Frontal cortex (tissue), 4 donors: ENCODE measurements around the gene SLC35G2. TPM values are rescaled to one million over a fixed set of nuclear protein-coding genes. Genes with fewer than 3 reads are reported as not detected.
A peak's percentile ranks its signal among the peaks of the same experiment; 100 is the strongest.
"Not testable (repeated sequence)": the region's sequence is repeated elsewhere in the genome, so short reads cannot be mapped to it uniquely, and the experiment has no call there.

Experiments
- DNase-seq, 2 donors: peaks; one replicate each; pipeline ENCODE4 v3.0.0; 2012; ENCODE audit warnings: low spot score in 2 of 2
- FAIRE-seq: peaks from 2 replicates; lab custom pipeline; 2012; peaks lifted over from hg19 to GRCh38; lab: Jason Lieb, UNC
- total RNA-seq: library from RNA; depleted of rRNA; stranded (reverse); fragments of >200 nt; gene quantifications from one replicate; pipeline ENCODE4 v1.2.3, GENCODE V29; 2014
- donor health status: control.
- donor health status: control.
- donor health status: control.

SLC35G2 gene
- total RNA-seq: 11.8 TPM

- DNase-seq: peak; percentile 40 to 45
- no peak for FAIRE-seq
Measured at GRCh38 chr3:136818769-136819391, at the start of gene SLC35G2. SLC35G2 (plus strand) TSS chr3:136819126; CDS start chr3:136854461, 35,335 bp downstream.

GRCh38 chr3:136772709-136773108, 46.2 kb upstream of the SLC35G2 start:
- DNase-seq (no peak), FAIRE-seq (no peak)

DNA sequence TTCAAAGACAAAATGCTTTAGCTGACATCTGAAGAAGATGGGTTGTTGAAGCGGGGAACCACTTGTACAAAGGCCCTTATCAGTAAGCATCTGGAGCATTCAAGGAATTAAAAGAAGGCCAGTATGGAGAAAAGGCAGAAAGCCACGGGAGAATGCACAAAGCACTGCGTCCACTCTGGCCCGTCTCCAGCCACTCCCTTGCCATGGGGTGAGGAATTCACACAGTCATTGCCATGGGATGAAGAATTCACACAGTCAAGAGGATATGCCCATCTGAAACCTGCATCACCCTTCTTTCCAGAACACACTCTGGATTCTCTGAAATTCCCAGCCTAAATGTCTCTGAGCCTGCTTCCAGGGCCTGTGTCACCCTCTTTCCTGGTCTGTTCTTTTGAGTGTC, 40.1 kb upstream of the SLC35G2 start:
- no peak for DNase-seq
- FAIRE-seq: no peak

GRCh38 chr3:136780741-136781140, 38.2 kb upstream of the SLC35G2 start:
- FAIRE-seq: no peak
- no peak for DNase-seq

DNA sequence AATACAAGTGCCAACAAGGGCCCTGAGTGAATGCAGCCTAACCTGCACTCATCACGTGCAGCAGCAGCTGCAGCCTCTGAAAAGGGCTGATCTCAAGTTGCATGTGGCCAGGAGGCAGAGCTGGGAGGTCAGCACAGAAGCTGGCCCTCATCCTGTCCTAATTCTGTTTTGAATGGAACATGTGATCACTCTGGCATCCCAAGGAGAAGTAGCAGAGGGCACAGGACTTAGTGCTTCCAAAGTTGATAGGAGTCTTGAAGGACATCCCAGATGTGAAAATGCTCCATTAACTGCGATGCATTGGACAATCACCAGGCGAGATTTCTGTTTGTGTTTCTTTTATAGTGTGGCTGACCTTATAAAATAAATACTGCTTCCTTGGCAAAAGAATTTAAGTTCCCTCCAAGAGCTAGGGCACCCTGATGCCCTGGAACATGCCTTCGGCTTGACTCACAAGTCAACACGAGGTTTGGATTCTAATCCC, 35.2 kb upstream of the SLC35G2 start:
- no peak for DNase-seq
- FAIRE-seq: no peak

- DNase-seq (peak in 1 of 2 donors; percentile 34), FAIRE-seq (no peak)
Measured at GRCh38 chr3:136787349-136787748, 31.6 kb upstream of the SLC35G2 start.

- no peak for DNase-seq
- no peak for FAIRE-seq
Measured at GRCh38 chr3:136788154-136788553, 30.8 kb upstream of the SLC35G2 start.

DNA sequence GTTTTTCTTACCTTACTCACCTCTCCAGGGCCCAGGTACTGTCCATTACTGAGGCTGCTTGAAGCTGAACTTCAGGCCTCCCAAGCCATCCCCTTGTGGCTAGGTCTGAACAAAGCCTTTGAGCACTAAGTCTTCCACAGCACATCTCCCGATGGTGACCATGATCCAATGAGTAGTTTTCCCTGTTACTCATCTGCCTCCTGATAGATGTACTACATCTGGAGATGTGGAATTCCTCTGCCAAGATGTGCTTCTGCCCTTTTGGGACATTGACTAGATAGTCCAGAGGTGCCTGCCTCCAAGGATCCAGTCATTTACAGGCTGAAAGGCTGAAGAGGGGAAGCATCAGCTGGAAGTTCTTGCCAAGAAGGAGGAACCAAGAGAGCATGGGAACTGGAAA, 28.9 kb upstream of the SLC35G2 start:
- DNase-seq: no peak
- no peak for FAIRE-seq

GRCh38 chr3:136790786-136791185, 28.1 kb upstream of the SLC35G2 start:
- DNase-seq (no peak), FAIRE-seq (no peak)

DNA sequence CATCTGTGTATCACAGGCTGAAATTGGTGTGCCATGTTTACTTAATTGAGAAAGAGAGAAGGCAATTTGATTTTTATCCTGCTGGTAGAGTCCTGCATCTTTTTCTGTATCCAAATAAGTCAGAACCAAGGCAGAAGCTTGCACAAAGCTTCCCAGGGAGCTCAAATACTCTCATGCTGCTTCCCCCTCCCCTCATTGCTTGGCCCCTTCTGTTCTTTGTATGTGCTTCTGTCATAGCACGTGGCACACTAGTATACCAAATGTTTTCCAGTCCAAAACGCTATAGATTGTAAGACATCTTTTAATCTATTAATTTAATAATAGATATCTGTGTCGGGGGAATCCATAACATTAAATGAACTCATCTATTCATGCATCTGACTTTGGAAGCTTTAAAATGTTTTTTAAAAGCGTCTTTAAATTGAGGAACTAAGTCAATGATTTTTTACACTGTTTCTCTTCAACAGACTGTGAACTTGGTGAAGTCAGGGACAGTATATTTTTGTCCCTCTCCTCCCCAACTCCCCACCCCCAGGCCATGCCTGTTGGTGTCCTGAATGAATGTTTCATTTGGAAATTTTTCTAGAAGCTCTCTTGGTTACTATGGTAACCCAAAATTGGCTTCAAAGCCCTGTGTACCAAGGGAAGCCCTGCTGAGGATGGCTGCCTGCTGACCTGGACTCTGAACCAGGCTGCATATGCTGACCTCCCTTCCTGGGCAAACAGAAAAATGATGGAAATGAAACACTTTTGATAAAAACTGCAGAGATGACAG, 26.2 kb upstream of the SLC35G2 start:
- FAIRE-seq (no peak), DNase-seq (peak in 1 of 2 donors; percentile 24)

GRCh38 chr3:136801146-136801545, 17.8 kb upstream of the SLC35G2 start:
- FAIRE-seq, DNase-seq: not testable (repeated sequence)

GRCh38 chr3:136802481-136802996, 16.4 kb upstream of the SLC35G2 start:
- no peak for FAIRE-seq
- peak in 1 of 2 donors; percentile 49 for DNase-seq

- DNase-seq (no peak), FAIRE-seq (no peak)
Measured at GRCh38 chr3:136804141-136804540, 14.8 kb upstream of the SLC35G2 start.

- FAIRE-seq: no peak
Measured at GRCh38 chr3:136804813-136805212, 14.1 kb upstream of the SLC35G2 start.

GRCh38 chr3:136805795-136806194, 13.1 kb upstream of the SLC35G2 start:
- FAIRE-seq: no peak
- DNase-seq: no peak

More at GRCh38 chr3:136804813-136805212, 14.1 kb upstream of the SLC35G2 start:
- DNase-seq: no peak

DNA sequence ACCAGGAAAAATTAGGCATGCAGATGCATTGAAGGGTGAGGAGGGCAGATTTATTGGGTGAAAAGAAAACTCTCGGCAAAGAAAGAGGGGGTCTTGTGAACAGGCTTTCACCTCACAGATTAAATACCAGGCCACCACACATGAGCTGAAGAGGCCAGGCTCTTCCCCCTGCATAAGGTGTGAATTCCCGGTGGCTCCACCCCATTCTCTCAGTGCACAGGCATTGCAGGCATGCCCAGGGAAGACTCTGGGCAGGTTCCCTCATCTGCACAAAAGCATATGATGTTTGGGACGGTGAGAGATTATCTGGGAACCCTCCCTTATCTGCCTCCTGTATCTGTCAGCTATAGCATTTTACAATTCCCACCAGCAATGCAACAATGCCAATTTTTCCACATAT, 7.2 kb upstream of the SLC35G2 start:
- DNase-seq: no peak
- no peak for FAIRE-seq

DNA sequence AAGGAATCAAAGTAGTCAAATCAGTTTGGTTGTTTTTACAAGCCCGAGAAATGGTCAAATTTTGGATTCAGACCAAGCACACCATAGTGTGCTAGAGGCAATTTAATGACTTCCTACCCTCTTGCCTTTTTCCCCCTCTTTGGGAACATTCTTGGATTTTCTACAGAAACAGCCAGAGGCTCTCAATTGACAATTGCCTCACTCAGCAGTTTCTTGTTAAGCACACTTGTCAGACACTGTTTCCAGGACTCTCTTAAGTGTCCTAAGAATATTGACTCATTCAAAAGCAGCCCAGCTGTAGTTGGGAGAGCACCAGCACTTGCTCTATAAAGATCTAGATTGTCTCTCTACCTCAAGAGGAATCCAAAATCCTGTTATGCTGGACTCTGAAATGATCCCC, 1.5 kb upstream of the SLC35G2 start:
- DNase-seq (peak in 1 of 2 donors; percentile 38), FAIRE-seq (no peak)

DNA sequence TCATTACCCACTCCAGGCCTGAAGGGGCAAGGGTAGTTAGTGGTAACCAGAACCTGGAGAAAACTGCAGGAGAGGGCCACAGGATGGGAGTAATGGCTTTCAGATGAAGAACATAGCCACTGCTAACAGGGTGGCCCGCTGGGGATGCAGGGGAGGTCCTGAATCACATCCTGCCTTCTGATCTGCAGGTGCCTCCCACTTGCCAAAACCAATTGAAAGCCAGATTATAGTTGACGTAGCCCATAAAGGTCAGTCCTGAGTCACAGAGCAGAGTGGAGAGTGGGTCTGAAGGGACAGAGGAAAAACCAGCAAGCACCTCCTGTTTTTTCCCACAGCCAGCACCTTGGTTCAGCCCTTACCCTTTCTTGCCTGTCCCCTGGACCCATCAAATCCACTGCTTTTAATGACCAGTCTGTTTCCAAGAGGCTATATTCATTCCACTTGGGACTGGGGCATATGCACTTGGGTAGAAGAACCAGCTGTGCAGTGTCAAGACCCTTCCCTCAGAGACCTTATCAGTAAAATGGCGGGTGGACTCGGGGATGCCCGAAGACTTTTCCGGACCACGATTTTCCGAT, 646 bp upstream of the SLC35G2 start:
- DNase-seq (peak; percentile 42 to 48), FAIRE-seq (no peak)

GRCh38 chr3:136819392-136819730, 435 bp downstream of the SLC35G2 start:
- no peak for FAIRE-seq
- peak; percentile 30 to 37 for DNase-seq

GRCh38 chr3:136819731-136820679, 1.1 kb downstream of the SLC35G2 start:
- no peak for DNase-seq
- no peak for FAIRE-seq
